Measurements from ENCODE around the gene KSR1.
"Not testable (repeated sequence)": the region's sequence is repeated elsewhere in the genome, so short reads cannot be mapped to it uniquely, and the experiment has no call there.

KSR1 gene

GRCh38 chr17:27424516-27424915 lies 31.7 kb upstream of the KSR1 start:
- peaks cover 0 to 17% (median 13%) of the 10 kb centered on the region in 10 experiments; a peak in 11 of 20 replicates for H3K4me1 ChIP-seq
- no peaks in the 10 kb centered on the region for H4K20me1 ChIP-seq
- no peak overlapping the region for H3K27ac ChIP-seq
- H3K4me3 ChIP-seq, result no peak overlapping the region
- no peaks in the 10 kb centered on the region for H3K27me3 ChIP-seq
- H3K9me3 ChIP-seq (replicated peaks in 1 of 11), result peaks cover 0 to 5% (median 0%) of the 10 kb centered on the region in 11 experiments; a peak in 1 of 22 replicates
- H3K4me2 ChIP-seq, result peak overlapping the region in 3 of 11 experiments; percentile 8 to 40 (median 32); a peak in 3 of 22 replicates
- H3K9ac ChIP-seq, result no peak overlapping the region
- no peaks in the 10 kb centered on the region for H3K36me3 ChIP-seq
- TF ChIP-seq Cebpa-rat (IDR thresholded peaks at IDR 0.05), result no peak

GRCh38 chr17:27424941-27425340 lies 31.3 kb upstream of the KSR1 start:
- no peak for TF ChIP-seq Cebpa-rat (IDR thresholded peaks at IDR 0.05)
- H3K4me3 ChIP-seq, result no peak overlapping the region
- H3K4me1 ChIP-seq, result peaks cover 0 to 17% (median 13%) of the 10 kb centered on the region in 10 experiments; a peak in 11 of 20 replicates
- no peak overlapping the region for H3K4me2 ChIP-seq
- H4K20me1 ChIP-seq, result no peaks in the 10 kb centered on the region
- no peak overlapping the region for H3K9ac ChIP-seq
- H3K27me3 ChIP-seq, result no peaks in the 10 kb centered on the region
- no peak overlapping the region for H3K27ac ChIP-seq
- peaks cover 0 to 5% (median 0%) of the 10 kb centered on the region in 11 experiments; a peak in 1 of 22 replicates for H3K9me3 ChIP-seq (replicated peaks in 1 of 11)
- no peaks in the 10 kb centered on the region for H3K36me3 ChIP-seq

- peaks cover 0 to 17% (median 13%) of the 10 kb centered on the region in 10 experiments; a peak in 11 of 20 replicates for H3K4me1 ChIP-seq
Observed at GRCh38 chr17:27425571-27425970, 30.7 kb upstream of the KSR1 start.

GRCh38 chr17:27425991-27426390 lies 30.3 kb upstream of the KSR1 start:
- peaks cover 0 to 17% (median 13%) of the 10 kb centered on the region in 10 experiments; a peak in 11 of 20 replicates for H3K4me1 ChIP-seq
- peaks cover 0 to 5% (median 0%) of the 10 kb centered on the region in 11 experiments; a peak in 1 of 22 replicates for H3K9me3 ChIP-seq (replicated peaks in 1 of 11)
- no peaks in the 10 kb centered on the region for H3K36me3 ChIP-seq
- H3K27me3 ChIP-seq, result no peaks in the 10 kb centered on the region
- H3K4me3 ChIP-seq, result no peak overlapping the region
- H3K4me2 ChIP-seq, result no peak overlapping the region
- TF ChIP-seq Cebpa-rat (IDR thresholded peaks at IDR 0.05), result no peak
- H3K9ac ChIP-seq, result no peak overlapping the region
- no peaks in the 10 kb centered on the region; a peak in 1 of 22 replicates for H4K20me1 ChIP-seq
- no peak overlapping the region for H3K27ac ChIP-seq

More at GRCh38 chr17:27425571-27425970, 30.7 kb upstream of the KSR1 start:
- not testable (repeated sequence) for H3K9me3 ChIP-seq (replicated peaks in 1 of 11); H3K4me2 ChIP-seq; H3K36me3 ChIP-seq; H3K9ac ChIP-seq; H3K27ac ChIP-seq; H3K27me3 ChIP-seq; H4K20me1 ChIP-seq; H3K4me3 ChIP-seq

- H3K4me3 ChIP-seq; H3K27ac ChIP-seq; H3K36me3 ChIP-seq; H3K9me3 ChIP-seq (replicated peaks in 1 of 11); H4K20me1 ChIP-seq; H3K27me3 ChIP-seq; H3K9ac ChIP-seq; H3K4me2 ChIP-seq: not testable (repeated sequence)
- peaks cover 0 to 17% (median 13%) of the 10 kb centered on the region in 10 experiments; a peak in 11 of 20 replicates for H3K4me1 ChIP-seq
Observed at GRCh38 chr17:27426471-27426870, 29.8 kb upstream of the KSR1 start.

- H3K27me3 ChIP-seq; H3K27ac ChIP-seq; H3K36me3 ChIP-seq; H3K4me2 ChIP-seq; H4K20me1 ChIP-seq; H3K4me3 ChIP-seq; H3K9ac ChIP-seq; H3K9me3 ChIP-seq (replicated peaks in 1 of 11): not testable (repeated sequence)
- H3K4me1 ChIP-seq, result peaks cover 0 to 17% (median 13%) of the 10 kb centered on the region in 10 experiments; a peak in 11 of 20 replicates
Observed at GRCh38 chr17:27427166-27427862, 28.9 kb upstream of the KSR1 start.

GRCh38 chr17:27428781-27429505 lies 27.3 kb upstream of the KSR1 start:
- Histone ChIP-seq H3K36me3 (no peaks in the 10 kb centered on the region), H4K20me1 (no peaks in the 10 kb centered on the region; a peak in 1 of 22 replicates), H3K27me3 (no peaks in the 10 kb centered on the region), H3K4me1 (peaks cover 0 to 7% (median 5%) of the 10 kb centered on the region in 10 experiments; a peak in 10 of 20 replicates), H3K9me3 (replicated peaks in 1 of 11) (peaks cover 0 to 5% (median 0%) of the 10 kb centered on the region in 11 experiments; a peak in 1 of 22 replicates), H3K4me3 (no peak overlapping the region), H3K27ac (no peak overlapping the region), H3K4me2 (no peak overlapping the region), H3K9ac (no peak overlapping the region)
- TF ChIP-seq Cebpa-rat (IDR thresholded peaks at IDR 0.05), result no peak

GRCh38 chr17:27429666-27430382 lies 26.4 kb upstream of the KSR1 start:
- Histone ChIP-seq H3K4me3 (no peak overlapping the region), H3K27ac (no peak overlapping the region), H4K20me1 (no peaks in the 10 kb centered on the region; a peak in 1 of 22 replicates), H3K4me2 (no peak overlapping the region), H3K9ac (no peak overlapping the region), H3K36me3 (no peaks in the 10 kb centered on the region), H3K4me1 (no peaks in the 10 kb centered on the region), H3K27me3 (no peaks in the 10 kb centered on the region), H3K9me3 (replicated peaks in 1 of 11) (peaks cover 0 to 5% (median 0%) of the 10 kb centered on the region in 11 experiments; a peak in 1 of 22 replicates)
- no peak for TF ChIP-seq Cebpa-rat (IDR thresholded peaks at IDR 0.05)

GRCh38 chr17:27430383-27430840 lies 25.8 kb upstream of the KSR1 start:
- H3K4me1 ChIP-seq, result no peaks in the 10 kb centered on the region
- no peak overlapping the region for H3K9ac ChIP-seq
- no peaks in the 10 kb centered on the region for H3K27me3 ChIP-seq
- H4K20me1 ChIP-seq, result no peaks in the 10 kb centered on the region; a peak in 1 of 22 replicates
- TF ChIP-seq Cebpa-rat (IDR thresholded peaks at IDR 0.05), result no peak
- peaks cover 0 to 5% (median 0%) of the 10 kb centered on the region in 11 experiments; a peak in 1 of 22 replicates for H3K9me3 ChIP-seq (replicated peaks in 1 of 11)
- no peak overlapping the region for H3K4me3 ChIP-seq
- no peaks in the 10 kb centered on the region for H3K36me3 ChIP-seq
- H3K27ac ChIP-seq, result no peak overlapping the region
- no peak overlapping the region for H3K4me2 ChIP-seq
